GM19324 (cell line): ENCODE results near the gene DST.
"Not testable (repeated sequence)": the region's sequence is repeated elsewhere in the genome, so short reads cannot be mapped to it uniquely, and the experiment has no call there.

Source experiments
- ATAC-seq: cut with Tn5 transposase; IDR thresholded peaks from one replicate; pipeline ENCODE4 v1.9.1; 2021; ENCODE audit warnings: mild to moderate bottlenecking, moderate library complexity; ENCODE audit not compliant: unreplicated experiment, low FRiP score

The DST gene

DNA sequence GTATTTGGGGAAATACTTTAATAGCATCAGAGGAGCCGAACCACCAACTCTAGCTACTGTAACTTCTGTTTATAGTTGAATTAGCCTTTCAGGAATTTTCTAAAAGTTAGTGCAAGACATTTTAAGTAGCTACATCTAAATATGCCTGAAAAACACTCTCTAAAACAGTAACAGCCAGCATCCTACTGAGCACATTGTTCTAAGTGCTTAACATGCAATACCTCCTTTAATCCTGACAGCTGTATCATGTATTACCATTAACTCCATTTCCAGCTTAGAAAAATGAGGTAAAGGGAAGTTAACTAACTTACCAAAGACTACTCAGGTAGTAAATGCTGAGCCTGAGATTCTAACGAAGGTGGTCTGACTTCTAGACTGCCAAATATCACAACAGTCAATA lies 120.7 kb downstream of the DST start:
- no peak for ATAC-seq

DNA sequence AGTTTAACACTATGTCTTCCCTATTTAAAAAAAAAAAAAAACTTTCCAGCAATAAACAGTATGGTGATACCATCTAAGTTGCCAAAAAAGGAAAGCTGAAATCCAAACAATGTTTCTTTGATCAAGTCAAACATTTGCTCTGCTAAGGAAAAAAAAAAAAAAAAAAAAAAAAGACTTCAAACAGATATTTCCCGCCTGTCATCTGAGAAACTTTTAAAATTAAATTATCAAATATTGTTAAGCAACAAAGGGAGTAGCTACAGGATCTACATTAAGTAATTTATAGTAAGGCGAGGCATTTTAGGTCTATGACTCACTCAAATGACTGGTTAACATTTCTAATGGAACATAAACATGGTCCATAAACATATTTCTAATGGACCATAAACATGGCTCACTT lies 121.2 kb downstream of the DST start:
- ATAC-seq, result no peak

DNA sequence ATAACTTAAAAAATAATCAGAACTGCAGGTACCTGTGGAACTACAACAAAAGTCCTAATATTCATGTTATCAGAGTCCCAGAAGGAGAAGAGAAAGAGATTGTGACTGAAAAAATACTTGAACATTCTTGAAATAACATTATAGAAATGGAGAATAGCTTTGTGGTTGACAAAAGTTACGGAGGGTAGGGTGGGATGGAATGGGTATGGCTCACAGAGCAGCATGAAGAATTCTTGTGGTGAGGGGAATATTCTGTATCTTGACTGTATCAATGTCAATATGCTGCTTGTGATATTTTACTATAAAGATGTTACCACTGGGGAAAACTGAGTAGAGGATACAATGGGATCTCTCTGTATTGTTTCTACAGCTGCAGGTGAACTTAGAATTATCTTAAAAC lies 122.5 kb downstream of the DST start:
- ATAC-seq, result no peak

DNA sequence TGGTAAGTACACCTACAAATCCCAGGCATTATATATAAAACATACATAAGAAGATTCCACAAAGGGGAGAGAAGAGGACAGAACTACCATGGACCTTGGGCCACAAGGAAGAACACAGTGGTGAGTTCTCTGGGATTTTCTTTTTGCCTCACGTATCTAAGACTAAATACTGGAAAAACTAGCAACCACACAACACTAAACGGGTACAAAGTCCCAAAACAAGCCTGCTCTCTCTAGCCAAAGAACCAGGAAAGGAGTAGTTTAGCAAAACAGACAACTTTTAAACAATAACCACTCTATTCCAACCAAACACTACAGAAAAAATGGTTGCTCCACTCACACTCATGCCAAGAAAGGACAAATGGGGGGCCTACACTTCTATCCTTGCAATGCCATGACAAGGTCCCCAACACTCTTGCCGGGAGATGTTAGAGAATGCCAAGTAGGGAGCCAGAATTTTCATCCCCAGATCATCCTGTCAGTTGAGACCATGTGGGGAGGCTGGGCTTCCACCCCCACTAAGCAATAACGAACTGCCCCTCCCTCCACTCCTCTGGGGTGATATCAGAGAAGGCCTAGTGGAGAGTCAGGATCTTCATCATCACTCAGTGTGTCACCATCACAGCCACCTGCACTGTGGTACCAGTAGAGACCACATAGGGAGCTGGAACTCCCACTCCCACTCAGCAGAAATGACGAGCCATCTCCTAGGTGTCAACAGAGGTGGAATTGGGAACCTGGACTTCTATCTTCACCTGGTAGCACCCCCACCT lies 123.5 kb downstream of the DST start:
- ATAC-seq, result no peak

DNA sequence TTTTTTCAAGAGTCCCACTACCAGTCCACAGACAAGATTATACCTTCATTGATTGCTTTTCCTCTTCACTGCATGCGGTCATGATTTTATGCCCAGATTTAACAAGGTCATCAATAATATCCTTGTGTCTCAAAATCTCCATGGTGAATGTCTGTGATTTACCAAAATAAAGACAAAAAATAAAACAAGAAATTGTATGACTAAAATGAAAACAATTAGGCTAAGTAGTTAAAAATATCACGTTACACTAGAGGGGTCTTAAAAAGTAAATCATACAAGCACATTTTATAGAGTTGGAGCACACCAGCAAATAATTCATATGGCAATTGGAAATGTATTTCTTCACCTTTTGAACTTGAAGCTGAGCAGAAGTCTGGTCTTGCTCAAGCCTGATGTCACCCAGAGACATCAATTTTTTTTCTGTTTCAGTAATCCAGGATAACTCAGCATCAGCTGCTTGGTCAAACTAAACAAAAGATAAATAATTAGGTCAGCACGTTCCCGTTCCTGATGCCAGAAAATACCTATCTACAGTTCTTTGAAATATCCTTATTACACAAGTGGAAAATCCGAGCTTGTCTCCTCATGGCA lies 125.4 kb downstream of the DST start:
- ATAC-seq, result no peak

DNA sequence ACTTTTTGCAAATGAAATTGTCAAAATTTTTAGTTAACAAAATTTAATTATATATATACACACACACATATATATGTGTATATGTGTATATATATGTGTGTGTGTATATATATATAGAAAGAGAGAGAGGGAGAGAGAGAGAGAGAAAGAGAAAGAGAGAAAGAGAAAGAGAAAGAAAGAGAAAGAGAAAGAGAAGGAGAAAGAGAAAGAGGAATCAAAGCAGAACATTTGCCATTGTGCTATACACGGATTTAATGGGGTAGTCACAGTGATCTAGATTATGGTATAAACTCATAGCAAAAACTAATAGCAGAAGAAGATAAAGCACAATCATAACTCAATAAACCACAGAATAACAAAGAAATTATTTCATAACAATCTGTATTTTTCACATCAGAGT lies 126.7 kb downstream of the DST start:
- ATAC-seq, result no peak

DNA sequence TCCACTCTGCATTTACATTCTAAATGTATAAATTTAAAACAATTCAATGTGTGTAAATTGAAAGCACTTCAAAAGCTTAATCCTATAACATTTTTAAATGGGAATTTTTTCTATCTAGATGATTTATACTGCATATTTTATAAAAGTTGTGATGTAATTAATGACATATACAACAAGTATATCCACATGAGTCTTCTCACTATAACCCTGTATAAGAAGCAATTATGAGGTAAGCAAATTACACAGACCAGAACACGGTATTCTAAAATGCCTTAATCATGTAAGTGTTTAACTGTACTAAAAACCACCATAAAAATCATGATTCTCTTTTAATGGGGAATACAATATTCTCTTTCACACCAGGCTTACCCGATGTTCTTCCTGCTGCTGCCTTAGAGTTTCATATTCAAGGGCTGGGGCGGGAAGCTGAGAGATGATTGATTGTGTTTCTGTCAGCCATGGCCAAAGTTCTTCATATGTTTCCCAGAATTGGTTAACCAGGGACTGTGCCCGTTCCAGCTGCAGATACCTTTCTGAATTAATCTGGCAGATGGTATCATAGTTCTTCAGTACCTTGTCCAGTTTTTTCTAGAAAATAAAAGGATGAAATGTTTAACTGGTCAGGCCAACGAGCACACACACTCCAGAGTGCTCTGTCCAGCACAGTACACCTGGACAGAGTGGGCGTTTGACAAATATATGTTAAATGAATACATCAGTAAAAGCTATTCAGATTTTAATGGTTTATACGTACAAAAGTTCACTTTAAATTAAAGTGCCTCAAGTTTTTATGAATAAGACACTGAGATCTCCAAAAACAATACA lies 127.4 kb downstream of the DST start:
- no peak for ATAC-seq

DNA sequence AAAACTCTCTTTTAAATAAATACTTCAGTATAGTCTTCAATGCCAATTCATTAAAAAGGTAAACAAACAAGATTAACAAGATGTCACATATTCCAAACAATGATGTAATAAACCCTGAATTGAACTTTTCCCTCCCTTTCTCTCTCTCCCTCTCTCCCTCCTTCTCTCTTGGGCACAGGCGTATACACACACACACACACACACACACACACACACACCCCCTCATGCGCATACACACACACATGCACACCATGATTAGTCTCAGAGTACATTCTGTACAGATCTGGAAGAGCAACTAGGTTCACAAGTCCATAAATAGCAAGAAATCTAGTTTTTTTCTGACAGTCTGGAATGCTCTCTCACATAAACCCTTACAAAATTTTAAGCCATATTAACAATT lies 128.3 kb downstream of the DST start:
- ATAC-seq, result no peak

DNA sequence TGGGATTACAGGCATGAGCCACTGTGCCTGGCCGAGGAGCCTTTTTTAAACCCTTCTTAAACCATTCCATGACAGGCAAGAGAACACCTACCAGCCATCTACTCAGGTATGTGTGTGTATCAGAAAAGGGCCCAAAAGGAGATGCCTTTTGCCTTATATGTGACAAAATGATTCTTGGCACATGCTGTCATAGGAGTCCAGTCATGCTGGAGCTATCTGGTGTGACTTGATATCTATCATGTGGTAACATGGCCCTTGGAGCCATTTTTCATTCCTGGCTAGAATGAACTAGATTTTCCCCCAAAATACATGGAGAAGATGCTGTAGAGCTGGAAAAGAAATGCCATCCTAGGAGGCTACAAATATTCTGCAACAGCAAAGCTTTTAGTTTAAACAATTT lies 129.1 kb downstream of the DST start:
- ATAC-seq, result no peak

DNA sequence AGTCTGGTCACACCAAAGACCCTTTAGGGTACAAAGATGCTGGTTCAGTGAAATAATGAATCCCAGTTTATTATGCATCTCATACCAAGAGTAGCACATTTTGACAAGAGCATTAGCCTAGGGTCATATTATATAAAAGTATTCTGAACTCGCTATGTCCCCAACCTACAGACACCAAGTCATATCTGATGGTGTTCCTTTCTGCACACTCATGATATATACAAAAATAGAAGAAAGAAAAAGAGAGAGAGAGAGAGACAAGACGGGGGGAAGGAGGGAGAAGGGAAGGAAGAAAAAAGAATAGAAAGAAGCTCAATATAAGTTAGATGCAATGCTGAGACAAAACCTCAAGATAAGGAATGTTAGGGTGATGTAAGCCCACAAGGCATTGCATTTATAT lies 131.1 kb downstream of the DST start:
- no peak for ATAC-seq

DNA sequence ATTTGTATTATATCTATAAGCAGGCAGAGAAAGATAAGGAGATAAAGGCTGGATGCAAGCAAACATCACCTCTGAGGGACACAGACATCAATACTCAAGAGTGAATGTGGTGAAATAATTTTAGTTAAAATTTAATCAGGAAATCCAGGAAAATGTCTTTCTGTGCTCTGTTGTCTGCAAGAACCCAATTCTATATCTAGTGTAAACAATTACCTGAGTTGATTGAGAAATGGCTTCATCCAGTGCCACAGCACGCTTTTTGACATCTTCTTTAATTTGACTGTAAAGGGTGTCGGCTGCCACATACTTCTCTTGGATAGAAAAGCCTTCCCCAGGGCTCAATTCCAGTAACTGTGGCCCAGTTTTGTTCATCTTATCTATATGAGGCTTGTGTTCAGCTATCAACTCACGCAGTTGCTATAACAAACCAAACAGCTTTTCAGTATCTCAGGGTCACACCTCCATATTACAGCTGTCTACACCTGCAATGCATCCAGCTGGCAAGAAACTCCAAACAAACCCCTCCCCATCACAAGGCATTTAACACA lies 131.6 kb downstream of the DST start:
- ATAC-seq, result no peak

DNA sequence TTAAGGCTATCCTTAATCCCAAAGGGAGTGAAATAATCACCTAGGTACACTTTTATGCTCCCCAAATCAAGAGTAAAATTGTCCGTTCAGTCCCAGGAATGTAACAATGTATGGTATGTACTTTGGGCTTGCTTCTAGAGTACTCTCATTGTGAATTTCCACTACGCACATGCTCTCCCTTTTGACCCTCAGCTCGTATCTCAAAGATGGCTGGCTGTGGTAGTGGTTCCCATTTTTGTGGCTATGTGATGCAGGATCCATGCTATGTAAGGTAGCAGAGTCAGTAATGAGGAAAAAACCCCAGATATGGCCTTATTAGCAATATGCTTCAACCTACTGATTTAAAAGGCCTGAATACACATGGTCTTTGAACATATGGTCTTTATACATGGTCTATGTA lies 133.7 kb downstream of the DST start:
- ATAC-seq, result no peak

DNA sequence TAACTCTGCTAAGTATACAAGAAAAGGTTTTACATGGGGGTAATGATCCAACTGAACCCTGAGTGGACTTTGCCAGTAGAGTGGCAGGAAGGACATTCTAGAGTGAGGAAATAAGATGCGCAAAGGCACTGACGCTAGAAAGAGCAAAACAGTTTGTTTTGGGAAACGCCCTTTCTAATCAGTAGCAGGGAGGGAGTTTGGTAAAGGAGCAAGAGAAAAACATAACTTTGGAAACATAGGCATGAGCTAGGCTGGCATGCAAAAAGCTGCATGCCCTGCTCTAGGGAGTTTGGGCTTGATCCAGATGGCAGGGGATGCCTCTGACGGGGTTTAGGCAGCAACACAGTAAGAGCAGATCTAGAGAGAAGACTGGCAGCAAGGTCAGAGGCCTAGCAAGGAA lies 135.2 kb downstream of the DST start:
- ATAC-seq, result no peak

DNA sequence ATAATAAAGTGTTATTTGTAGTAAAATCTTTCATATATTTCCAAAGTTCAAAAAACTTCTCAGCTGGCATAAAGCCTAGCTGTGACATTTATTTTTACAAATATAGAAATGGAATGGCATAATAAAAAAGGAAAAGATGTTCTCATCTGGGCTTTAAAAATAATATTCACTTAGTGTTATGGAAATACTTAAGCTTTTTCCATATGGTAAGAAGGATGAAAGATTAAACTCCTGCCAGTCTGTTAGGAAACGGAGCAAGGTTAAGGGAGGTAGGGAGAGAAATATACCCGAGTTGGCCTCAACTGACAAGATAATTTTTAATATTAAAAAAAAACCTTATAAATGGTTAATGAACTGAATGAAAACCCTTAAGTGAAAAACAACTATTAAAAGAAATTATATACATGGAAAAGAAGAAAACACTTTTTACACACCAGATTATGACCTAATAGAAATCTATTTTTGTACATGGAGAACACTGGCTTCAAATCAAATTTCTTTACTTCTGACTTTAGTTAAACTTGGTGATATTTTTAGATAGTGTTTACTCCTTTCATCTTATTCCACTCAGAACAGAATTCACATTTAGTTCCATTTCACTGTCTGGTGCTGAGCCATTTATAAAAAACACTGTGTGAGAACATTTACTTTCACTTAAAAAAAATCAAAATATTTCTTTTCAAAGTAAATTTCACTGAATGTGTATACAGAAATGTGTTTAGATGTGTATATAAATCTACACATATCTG lies 137.0 kb downstream of the DST start:
- no peak for ATAC-seq

DNA sequence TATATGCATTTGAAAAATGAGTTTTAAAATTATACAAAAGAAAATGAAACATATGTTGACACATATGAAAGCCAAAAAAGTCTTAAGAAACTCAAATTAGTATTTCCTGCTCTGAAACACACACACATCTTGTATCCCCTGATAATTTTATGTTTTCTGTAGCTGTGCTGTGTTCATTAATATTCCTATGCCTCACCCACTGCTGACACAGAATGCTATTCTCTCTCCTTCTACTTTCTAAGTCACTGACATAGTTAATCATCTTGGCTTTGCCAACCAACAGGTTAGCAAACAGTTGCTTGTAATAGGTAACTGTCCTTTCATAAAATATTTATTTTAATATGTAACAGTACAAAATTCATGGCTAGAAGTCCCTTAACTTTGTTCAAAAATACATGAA lies 140.7 kb downstream of the DST start:
- no peak for ATAC-seq

DNA sequence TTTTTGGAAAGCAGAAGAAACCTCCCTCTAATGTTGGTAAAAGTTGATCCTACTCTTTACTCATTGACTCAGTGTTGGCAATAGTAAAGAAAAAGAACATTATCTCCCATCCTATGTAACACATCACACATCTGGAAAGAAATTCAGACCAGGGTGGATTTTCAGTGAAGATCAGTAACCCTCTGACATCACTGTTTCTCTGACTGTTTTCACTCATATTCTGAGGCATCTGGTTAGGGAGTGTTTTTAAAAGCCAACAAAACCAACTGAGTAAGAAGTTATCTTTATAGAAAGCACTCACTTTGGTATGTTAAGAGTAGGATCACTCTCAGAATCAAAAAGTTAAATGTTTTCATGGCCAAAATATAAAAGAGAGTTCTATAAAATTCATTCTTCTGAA lies 143.6 kb downstream of the DST start:
- ATAC-seq, result no peak

DNA sequence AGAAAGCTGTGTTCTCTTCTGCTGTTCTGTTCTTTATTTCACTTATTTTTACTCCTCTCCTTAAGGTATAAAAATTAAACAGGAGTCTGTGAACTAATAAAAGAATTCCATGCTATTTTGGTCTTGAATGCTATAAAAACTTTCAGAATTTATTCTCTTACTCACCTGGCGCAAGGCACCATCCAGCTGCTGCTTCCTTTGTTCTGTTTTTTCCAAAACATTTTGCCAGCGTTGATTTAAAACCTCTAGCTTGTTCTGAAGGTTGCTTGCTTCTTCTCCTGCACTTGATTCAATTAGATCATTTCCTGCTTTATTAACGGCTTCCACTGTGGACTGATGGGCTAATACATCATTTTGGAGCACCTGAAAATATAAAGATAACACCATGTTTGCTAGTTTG lies 145.0 kb downstream of the DST start:
- no peak for ATAC-seq

DNA sequence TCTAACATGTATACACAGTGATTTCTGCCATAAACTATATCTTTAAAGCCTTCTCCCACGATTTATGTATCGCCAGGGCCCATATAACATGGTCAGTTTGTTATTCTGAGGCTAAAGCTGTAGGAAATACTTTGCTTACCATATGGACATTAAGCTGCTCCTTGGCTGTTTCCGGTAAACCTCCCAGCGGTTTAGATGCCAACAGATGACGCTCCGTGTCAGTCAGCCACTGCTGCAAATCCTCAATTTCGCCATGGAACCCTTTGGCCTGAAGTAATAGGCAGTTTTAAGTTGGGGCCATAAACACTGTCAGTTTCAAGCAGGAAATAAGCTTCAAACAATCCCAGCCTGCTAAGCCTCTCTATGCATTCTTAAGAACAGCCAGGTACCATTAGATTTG lies 145.4 kb downstream of the DST start:
- no peak for ATAC-seq

DNA sequence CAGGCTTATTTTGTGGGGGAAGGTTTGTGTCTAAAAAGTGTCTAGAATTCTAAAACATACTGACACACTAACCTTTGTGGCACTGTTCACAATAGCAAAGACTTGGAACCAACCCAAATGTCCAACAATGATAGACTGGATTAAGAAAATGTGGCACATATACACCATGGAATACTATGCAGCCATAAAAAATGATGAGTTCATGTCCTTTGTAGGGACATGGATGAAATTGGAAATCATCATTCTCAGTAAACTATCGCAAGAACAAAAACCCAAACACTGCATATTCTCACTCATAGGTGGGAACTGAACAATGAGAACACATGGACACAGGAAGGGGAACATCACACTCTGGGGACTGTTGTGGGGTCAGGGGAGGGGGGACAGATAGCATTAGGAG lies 146.0 kb downstream of the DST start:
- not testable (repeated sequence) for ATAC-seq

DNA sequence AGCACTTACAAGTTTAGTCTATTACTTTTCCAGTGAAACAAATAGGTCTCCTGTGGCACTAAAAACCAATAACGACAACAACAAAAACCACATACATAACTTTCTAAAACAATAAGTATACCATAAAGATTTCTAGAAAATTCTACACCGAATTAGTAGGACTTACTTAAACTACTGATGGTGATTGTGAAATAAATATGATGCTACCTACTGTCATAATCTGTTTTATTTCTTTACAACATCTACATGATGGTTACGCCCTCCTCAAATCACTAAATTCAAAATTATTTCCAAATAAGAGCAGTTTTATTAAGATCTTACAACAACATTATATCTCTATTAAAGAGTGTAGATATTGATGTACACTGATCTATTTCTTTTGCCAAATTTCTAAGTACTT lies 147.0 kb downstream of the DST start:
- no peak for ATAC-seq
